HepG2 (cell line): Measurements from ENCODE around the gene SLC2A13. TPM values are rescaled to one million over a fixed set of nuclear protein-coding genes. Genes with fewer than 3 reads are reported as not detected.

Experiments used
- ATAC-seq: fragments of 200-7000 bp; cut with Tn5 transposase; 3 replicates; pipeline ENCODE4 v1.9.1; 2020; ENCODE audit warnings: mild to moderate bottlenecking, moderate library complexity
- BruUV-seq: library from RNA; stranded (reverse); fragments of 400-500 nt; replicated peaks from 2 replicates; lab custom pipeline; 2021; lab: Mats Ljungman, UMichigan
- CTCF ChIA-PET: fragments of 300-600 bp; formaldehyde crosslinking; extraction: SDS; loops from one replicate; lab custom pipeline; 2021; ENCODE audit warnings: low total read pairs, inconsistent platforms, low intra/inter-chr PET ratio; lab: Yijun Ruan, JAX
- POLR2A ChIA-PET: fragments of 350-600 bp; sonication (Branson Sonifier 250); formaldehyde crosslinking; loops from one replicate; lab custom pipeline; 2020; ENCODE audit warnings: antibody characterized with exemption, inconsistent platforms; lab: Yijun Ruan, JAX
- DNase-seq: peaks from one replicate; pipeline ENCODE4 v3.0.0-alpha.2; 2015; ENCODE audit warnings: low spot score
- FAIRE-seq: peaks from 3 replicates; lab custom pipeline; 2011; peaks lifted over from hg19 to GRCh38; lab: Jason Lieb, UNC
- H2AFZ ChIP-seq: one replicate; pipeline ENCODE4 v1.6.1; 2011; ENCODE audit warnings: low read length, inconsistent platforms
- H3K27ac ChIP-seq: fragments of 300-600 bp; 3 replicates; pipeline ENCODE4 v1.8.0; 2011; ENCODE audit warnings: mixed run types, mild to moderate bottlenecking, mixed read lengths, low read length, inconsistent platforms; ENCODE audit not compliant: insufficient read depth; ENCODE audit errors: extremely low read length
- H3K27me3 ChIP-seq, 2 experiments: fragments of 200-600 bp in 1 of 2; 2 replicates in 1 of 2; 3 replicates in 1 of 2; pipeline versions ENCODE4 v1.6.0 to v1.8.0; 2011; ENCODE audit warnings: low read length in 2 of 2, mild to moderate bottlenecking in 2 of 2, moderate library complexity in 2 of 2, inconsistent platforms in 1 of 2; ENCODE audit not compliant: insufficient read depth in 2 of 2, control insufficient read depth in 1 of 2
- H3K36me3 ChIP-seq, 2 experiments: fragments of 200-600 bp in 1 of 2; replicated peaks in 1 of 2; 2 replicates in 1 of 2; 3 replicates in 1 of 2; pipeline versions ENCODE4 v1.5.1 to v1.8.0; 2011; ENCODE audit warnings: low read length in 2 of 2, inconsistent platforms in 1 of 2; ENCODE audit not compliant: insufficient read depth in 2 of 2, control insufficient read depth in 1 of 2
- H3K4me1 ChIP-seq: 2 replicates; pipeline ENCODE4 v1.5.1; 2012; ENCODE audit warnings: low read length, inconsistent platforms; ENCODE audit not compliant: insufficient read depth
- H3K4me2 ChIP-seq: 2 replicates; pipeline ENCODE4 v1.6.0; 2011; ENCODE audit warnings: low read depth, low read length, inconsistent platforms
- H3K4me3 ChIP-seq, 3 experiments: fragments of 200-600 bp in 1 of 3; sonication (generic), shearing (Covaris generic) in 1 of 3; replicated peaks in 1 of 3; 2 replicates each; pipeline ENCODE4 v1.5.1; 2011 to 2016; ENCODE audit warnings: low read length in 3 of 3, inconsistent platforms in 2 of 3, low read depth in 2 of 3, mild to moderate bottlenecking in 2 of 3, control low read depth in 1 of 3, mixed read lengths in 1 of 3; ENCODE audit not compliant: insufficient read depth in 1 of 3
- H3K79me2 ChIP-seq: one replicate; pipeline ENCODE4 v1.6.1; 2011; ENCODE audit warnings: low read length, inconsistent platforms; ENCODE audit not compliant: insufficient read depth
- H3K9ac ChIP-seq: 2 replicates; pipeline ENCODE4 v1.6.0; 2011; ENCODE audit warnings: mild to moderate bottlenecking, low read depth, low read length, inconsistent platforms; ENCODE audit not compliant: insufficient read depth
- H3K9me3 ChIP-seq: 2 replicates; pipeline ENCODE4 v1.5.1; 2012; ENCODE audit warnings: mild to moderate bottlenecking, low read length
- H4K20me1 ChIP-seq: 2 replicates; pipeline ENCODE4 v1.6.0; 2011; ENCODE audit warnings: inconsistent platforms, mild to moderate bottlenecking, low read length, moderate library complexity; ENCODE audit not compliant: insufficient read depth
- ARID2 ChIP-seq: sonication (generic); formaldehyde crosslinking; IDR thresholded peaks from 2 replicates; pipeline ENCODE4 v1.8.1; 2022; ENCODE audit warnings: mild to moderate bottlenecking, missing genetic modification reagents, borderline replicate concordance
- HMG20B ChIP-seq: conservative IDR thresholded peaks from 2 replicates; pipeline ENCODE4 v1.6.1; 2016; ENCODE audit warnings: missing genetic modification reagents, missing compliant biosample characterization
- RNF2 ChIP-seq: fragments of 450-650 bp; conservative IDR thresholded peaks from 2 replicates; pipeline ENCODE4 v1.6.1; 2016; ENCODE audit warnings: low read depth
- SIN3B ChIP-seq: fragments of 150-350 bp; IDR thresholded peaks from 2 replicates; pipeline ENCODE4 v1.6.1; 2014; ENCODE audit warnings: low read length
- XRCC5 ChIP-seq: fragments of 200-400 bp; formaldehyde crosslinking; optimal IDR thresholded peaks from 2 replicates; pipeline ENCODE3; 2017; ENCODE audit warnings: mild to moderate bottlenecking, low read length
- ZNF274 ChIP-seq: sonication (generic); formaldehyde crosslinking; IDR thresholded peaks from 2 replicates; pipeline ENCODE4 v1.5.1; 2020; ENCODE audit warnings: mild to moderate bottlenecking, missing genetic modification reagents
- ZNF550 ChIP-seq: sonication (generic); formaldehyde crosslinking; IDR thresholded peaks from 2 replicates; pipeline ENCODE4 v1.4.0; 2020; ENCODE audit warnings: mild to moderate bottlenecking, missing genetic modification reagents, borderline replicate concordance
- WGBS: methylation state at CpG from one replicate; pipeline ENCODE4 v1.1.6; 2017; ENCODE audit warnings: low lambda C conversion rate; 5-methylcytosine and 5-hydroxymethylcytosine counted together
- in situ Hi-C: cut with HindIII; loops from 2 replicates; pipeline ENCODE4 v1.10.0; 2017; ENCODE audit warnings: low pct_unique_long_range_greater_than_20kb; ENCODE audit not compliant: extremely low pct_ligation_motif_present
- intact Hi-C: fragments of 100-400 bp; cut with micrococcal nuclease; formaldehyde crosslinking; loops from one replicate; pipeline ENCODE4 v1.10.0; 2022; ENCODE audit not compliant: unreplicated experiment
- polyA plus RNA-seq, 8 experiments: library from polyadenylated mRNA; depleted of rRNA in 3 of 8; stranded (reverse) in 7 of 8; unstranded in 1 of 8; fragments of >200 nt; fragmentation: Illumina TruSeq in 4 of 8; extraction: Trizol in 4 of 8; gene quantifications; 2 replicates each; pipeline versions ENCODE4 v1.2.1 to v1.2.3, GENCODE V29; 2011 to 2016; ENCODE audit warnings: low read depth in 4 of 8, missing spikeins in 1 of 8, mixed read lengths in 1 of 8; ENCODE audit not compliant: insufficient read depth in 1 of 8
- total RNA-seq, 5 experiments: library from RNA; depleted of rRNA; stranded (reverse); fragments of >200 nt; fragmentation: Illumina TruSeq; extraction: Trizol; gene quantifications; 2 replicates each; pipeline ENCODE4 v1.2.3, GENCODE V29; 2016; ENCODE audit warnings: low read depth in 1 of 5
- TF ChIP-seq, protein P1 (sequence below): sonication (generic); formaldehyde crosslinking; IDR thresholded peaks from 2 replicates; pipeline ENCODE4 v1.4.0; 2020; ENCODE audit warnings: low read depth, missing genetic modification reagents

SLC2A13 gene
- total and polyA plus RNA-seq, 2 of the 13 experiments (the other 11 are each of a cell fraction or from before 2014, with no cell fraction given): 5.5 to 6.0 TPM

DNA sequence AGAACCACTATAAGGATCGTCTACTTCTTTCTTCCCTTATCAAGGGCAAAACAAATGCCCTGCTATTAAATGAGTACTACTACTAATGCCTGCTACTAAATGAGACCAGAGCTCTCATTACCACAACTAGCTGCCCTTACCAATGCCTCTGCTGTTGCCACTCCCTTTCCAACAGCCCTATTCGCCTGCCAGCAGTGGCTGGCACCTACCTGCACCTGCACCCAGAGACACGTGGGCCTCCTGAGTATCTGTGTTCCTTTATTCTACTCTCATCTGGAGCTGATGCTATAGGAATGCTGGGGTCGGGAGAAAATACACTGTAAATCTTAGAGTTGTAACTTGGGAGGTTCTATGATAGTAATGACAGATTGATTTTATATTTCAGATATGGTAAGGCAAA is 174.7 kb downstream of the SLC2A13 start (continued):
- TF ChIP-seq HMG20B (CRISPR knock-in tag) (no peak), RNF2 (no peak)

DNA sequence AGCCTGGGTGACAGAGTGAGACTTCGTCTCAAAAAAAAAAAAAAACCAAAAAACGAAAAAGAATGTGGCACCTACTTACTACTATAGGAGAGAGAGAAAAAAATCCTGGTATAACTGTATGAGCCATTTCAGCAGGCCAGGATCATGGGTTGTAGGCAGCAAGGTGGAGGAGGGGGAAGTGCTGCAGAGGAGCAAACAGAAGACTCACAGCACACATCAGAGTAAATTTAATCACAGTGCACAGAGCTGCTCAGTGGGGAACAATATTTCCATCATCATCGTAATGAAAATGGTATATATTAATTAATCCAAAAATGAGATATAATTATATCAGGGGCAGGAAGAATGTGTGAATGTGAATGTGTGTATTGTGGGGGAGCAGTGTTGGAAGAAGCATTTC is 175.8 kb downstream of the SLC2A13 start:
- H3K27ac ChIP-seq: no peak overlapping the region
- no peaks in the 10 kb centered on the region for H3K9me3 ChIP-seq
- no peaks in the 10 kb centered on the region for H4K20me1 ChIP-seq
- H3K4me3 ChIP-seq: no peak overlapping the region
- ChIA-PET POLR2A (no interaction called here), CTCF (no interaction called here)
- H3K27me3 ChIP-seq: no peaks in the 10 kb centered on the region
- H2AFZ ChIP-seq: no peak overlapping the region
- 65% methylated on average over 3 of the region's 3 CpGs for WGBS
- no peak for FAIRE-seq
- DNase-seq: no peak
- H3K36me3 ChIP-seq: no peaks in the 10 kb centered on the region
- no peaks in the 10 kb centered on the region for H3K4me1 ChIP-seq
- in situ Hi-C loops: no loop called here
- intact Hi-C loops: no loop called here
- ATAC-seq: no peak
- no peak overlapping the region for H3K4me2 ChIP-seq
- BruUV-seq: no TSS peak
- TF ChIP-seq ZNF274 (CRISPR knock-in tag) (no peak), ZNF550 (CRISPR knock-in tag) (no peak), SIN3B (no peak), XRCC5 (no peak), ARID2 (CRISPR knock-in tag) (no peak)
- TF ChIP-seq, protein P1, sequence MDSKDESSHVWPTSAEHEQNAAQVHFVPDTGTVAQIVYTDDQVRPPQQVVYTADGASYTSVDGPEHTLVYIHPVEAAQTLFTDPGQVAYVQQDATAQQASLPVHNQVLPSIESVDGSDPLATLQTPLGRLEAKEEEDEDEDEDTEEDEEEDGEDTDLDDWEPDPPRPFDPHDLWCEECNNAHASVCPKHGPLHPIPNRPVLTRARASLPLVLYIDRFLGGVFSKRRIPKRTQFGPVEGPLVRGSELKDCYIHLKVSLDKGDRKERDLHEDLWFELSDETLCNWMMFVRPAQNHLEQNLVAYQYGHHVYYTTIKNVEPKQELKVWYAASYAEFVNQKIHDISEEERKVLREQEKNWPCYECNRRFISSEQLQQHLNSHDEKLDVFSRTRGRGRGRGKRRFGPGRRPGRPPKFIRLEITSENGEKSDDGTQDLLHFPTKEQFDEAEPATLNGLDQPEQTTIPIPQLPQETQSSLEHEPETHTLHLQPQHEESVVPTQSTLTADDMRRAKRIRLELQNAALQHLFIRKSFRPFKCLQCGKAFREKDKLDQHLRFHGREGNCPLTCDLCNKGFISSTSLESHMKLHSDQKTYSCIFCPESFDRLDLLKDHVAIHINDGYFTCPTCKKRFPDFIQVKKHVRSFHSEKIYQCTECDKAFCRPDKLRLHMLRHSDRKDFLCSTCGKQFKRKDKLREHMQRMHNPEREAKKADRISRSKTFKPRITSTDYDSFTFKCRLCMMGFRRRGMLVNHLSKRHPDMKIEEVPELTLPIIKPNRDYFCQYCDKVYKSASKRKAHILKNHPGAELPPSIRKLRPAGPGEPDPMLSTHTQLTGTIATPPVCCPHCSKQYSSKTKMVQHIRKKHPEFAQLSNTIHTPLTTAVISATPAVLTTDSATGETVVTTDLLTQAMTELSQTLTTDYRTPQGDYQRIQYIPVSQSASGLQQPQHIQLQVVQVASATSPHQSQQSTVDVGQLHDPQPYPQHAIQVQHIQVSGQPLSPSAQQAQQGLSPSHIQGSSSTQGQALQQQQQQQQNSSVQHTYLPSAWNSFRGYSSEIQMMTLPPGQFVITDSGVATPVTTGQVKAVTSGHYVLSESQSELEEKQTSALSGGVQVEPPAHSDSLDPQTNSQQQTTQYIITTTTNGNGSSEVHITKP (CRISPR knock-in tag): no peak
- no peak overlapping the region for H3K9ac ChIP-seq
- no peaks in the 10 kb centered on the region for H3K79me2 ChIP-seq
